ENCODE measurements around the gene MON1B.
A peak's percentile ranks its signal among the peaks of the same experiment; 100 is the strongest.
"Not testable (repeated sequence)": the region's sequence is repeated elsewhere in the genome, so short reads cannot be mapped to it uniquely, and the experiment has no call there.

Gene MON1B

GRCh38 chr16:77172951-77173350, 18.0 kb upstream of the MON1B start:
- Histone ChIP-seq H3K4me1 (ENCODE audit: control extremely low read depth in 1 of 4, control insufficient read depth in 4 of 4, insufficient read depth in 4 of 4, low read length in 3 of 4) (no peaks in the 10 kb centered on the region), H3K27ac (ENCODE audit: insufficient read depth in 1 of 2, low read depth in 1 of 2, low read length in 2 of 2, poor library complexity in 1 of 2, severe bottlenecking in 2 of 2) (no peak overlapping the region), H3K27me3 (replicated peaks in 2 of 5; ENCODE audit: control insufficient read depth in 4 of 5, insufficient read depth in 5 of 5, low read length in 4 of 5) (peaks cover 0 to 18% (median 5%) of the 10 kb centered on the region in 5 experiments), H3K9me3 (ENCODE audit: control extremely low read depth in 1 of 5, control insufficient read depth in 4 of 5, insufficient read depth in 2 of 5, low read depth in 1 of 5, low read length in 4 of 5) (no peaks in the 10 kb centered on the region), H3K4me3 (ENCODE audit: control insufficient read depth in 1 of 7, extremely low read depth in 1 of 7, insufficient read depth in 4 of 7, low read depth in 2 of 7, low read length in 6 of 7) (no peak overlapping the region), H3K36me3 (ENCODE audit: control insufficient read depth in 4 of 4, insufficient read depth in 4 of 4, low read length in 3 of 4) (no peaks in the 10 kb centered on the region)
- DNase-seq = no peak
- POLR2A ChIA-PET = no interaction called here
- CTCF ChIA-PET = no interaction called here

GRCh38 chr16:77183137-77183536, 7.9 kb upstream of the MON1B start:
- ChIA-PET CTCF (interaction anchor here (1.7 kb wide), 1 partner anchor 12 kb away, joined by 5 read pairs; no protein-coding TSS in a partner anchor), POLR2A (no interaction called here)
- no peak overlapping the region for H3K4me3 ChIP-seq (ENCODE audit: control insufficient read depth in 1 of 7, extremely low read depth in 1 of 7, insufficient read depth in 4 of 7, low read depth in 2 of 7, low read length in 6 of 7)
- no peak for DNase-seq
- peaks cover 0 to 2% (median 0%) of the 10 kb centered on the region in 5 experiments for H3K27me3 ChIP-seq (replicated peaks in 2 of 5; ENCODE audit: control insufficient read depth in 4 of 5, insufficient read depth in 5 of 5, low read length in 4 of 5)
- no peaks in the 10 kb centered on the region for H3K36me3 ChIP-seq (ENCODE audit: control insufficient read depth in 4 of 4, insufficient read depth in 4 of 4, low read length in 3 of 4)
- no peaks in the 10 kb centered on the region for H3K4me1 ChIP-seq (ENCODE audit: control extremely low read depth in 1 of 4, control insufficient read depth in 4 of 4, insufficient read depth in 4 of 4, low read length in 3 of 4)
- no peak overlapping the region for H3K27ac ChIP-seq (ENCODE audit: insufficient read depth in 1 of 2, low read depth in 1 of 2, low read length in 2 of 2, poor library complexity in 1 of 2, severe bottlenecking in 2 of 2)
- H3K9me3 ChIP-seq (ENCODE audit: control extremely low read depth in 1 of 5, control insufficient read depth in 4 of 5, insufficient read depth in 2 of 5, low read depth in 1 of 5, low read length in 4 of 5) = no peaks in the 10 kb centered on the region
- no CpG with 5 or more reads among the region's 1 CpG for WGBS (ENCODE audit: insufficient coverage)

GRCh38 chr16:77186298-77186697, 4.7 kb upstream of the MON1B start:
- no CpG with 5 or more reads among the region's 1 CpG for WGBS (ENCODE audit: insufficient coverage)
- DNase-seq; H3K4me1 ChIP-seq (ENCODE audit: control extremely low read depth in 1 of 4, control insufficient read depth in 4 of 4, insufficient read depth in 4 of 4, low read length in 3 of 4); CTCF ChIA-PET; H3K27ac ChIP-seq (ENCODE audit: insufficient read depth in 1 of 2, low read depth in 1 of 2, low read length in 2 of 2, poor library complexity in 1 of 2, severe bottlenecking in 2 of 2); H3K9me3 ChIP-seq (ENCODE audit: control extremely low read depth in 1 of 5, control insufficient read depth in 4 of 5, insufficient read depth in 2 of 5, low read depth in 1 of 5, low read length in 4 of 5); H3K4me3 ChIP-seq (ENCODE audit: control insufficient read depth in 1 of 7, extremely low read depth in 1 of 7, insufficient read depth in 4 of 7, low read depth in 2 of 7, low read length in 6 of 7); H3K27me3 ChIP-seq (replicated peaks in 2 of 5; ENCODE audit: control insufficient read depth in 4 of 5, insufficient read depth in 5 of 5, low read length in 4 of 5); POLR2A ChIA-PET; H3K36me3 ChIP-seq (ENCODE audit: control insufficient read depth in 4 of 4, insufficient read depth in 4 of 4, low read length in 3 of 4): not testable (repeated sequence)

GRCh38 chr16:77190190-77190477, 856 bp upstream of the MON1B start:
- DNase-seq = peak in 2 of 3 donors; percentile 4 to 16
- POLR2A ChIA-PET = no interaction called here

GRCh38 chr16:77191259-77191969, 424 bp downstream of the MON1B start:
- WGBS (ENCODE audit: insufficient coverage) = 7% methylated on average over 14 of the region's 24 CpGs
- CTCF ChIA-PET = interaction anchor here (0.9 kb wide), 1 partner anchor 19 kb away, joined by 3 read pairs; no protein-coding TSS in a partner anchor
- Histone ChIP-seq H3K9me3 (ENCODE audit: control extremely low read depth in 1 of 5, control insufficient read depth in 4 of 5, insufficient read depth in 2 of 5, low read depth in 1 of 5, low read length in 4 of 5) (no peaks in the 10 kb centered on the region), H3K4me3 (ENCODE audit: control insufficient read depth in 1 of 7, extremely low read depth in 1 of 7, insufficient read depth in 4 of 7, low read depth in 2 of 7, low read length in 6 of 7) (peak overlapping the region; percentile 63 to 100 (median 91)), H3K27me3 (replicated peaks in 2 of 5; ENCODE audit: control insufficient read depth in 4 of 5, insufficient read depth in 5 of 5, low read length in 4 of 5) (no peaks in the 10 kb centered on the region), H3K27ac (ENCODE audit: insufficient read depth in 1 of 2, low read depth in 1 of 2, low read length in 2 of 2, poor library complexity in 1 of 2, severe bottlenecking in 2 of 2) (peak overlapping the region; percentile 89 to 96), H3K4me1 (ENCODE audit: control extremely low read depth in 1 of 4, control insufficient read depth in 4 of 4, insufficient read depth in 4 of 4, low read length in 3 of 4) (peaks cover 3 to 21% (median 16%) of the 10 kb centered on the region in 4 experiments), H3K36me3 (ENCODE audit: control insufficient read depth in 4 of 4, insufficient read depth in 4 of 4, low read length in 3 of 4) (peaks cover 8 to 30% (median 21%) of the 10 kb centered on the region in 4 experiments)
- POLR2A ChIA-PET = interaction anchor here (1.0 kb wide), 1 partner anchor 21 kb away, joined by 3 read pairs; no protein-coding TSS in a partner anchor
- peak in 2 of 3 donors; percentile 12 to 60 for DNase-seq

More at GRCh38 chr16:77190190-77190477, 856 bp upstream of the MON1B start:
- 0% methylated on average over 19 of the region's 19 CpGs for WGBS (ENCODE audit: insufficient coverage)
- Histone ChIP-seq H3K4me3 (ENCODE audit: control insufficient read depth in 1 of 7, extremely low read depth in 1 of 7, insufficient read depth in 4 of 7, low read depth in 2 of 7, low read length in 6 of 7) (peak overlapping the region; percentile 72 to 100 (median 91)), H3K27me3 (replicated peaks in 2 of 5; ENCODE audit: control insufficient read depth in 4 of 5, insufficient read depth in 5 of 5, low read length in 4 of 5) (no peaks in the 10 kb centered on the region), H3K36me3 (ENCODE audit: control insufficient read depth in 4 of 4, insufficient read depth in 4 of 4, low read length in 3 of 4) (peaks cover 3 to 20% (median 16%) of the 10 kb centered on the region in 4 experiments), H3K4me1 (ENCODE audit: control extremely low read depth in 1 of 4, control insufficient read depth in 4 of 4, insufficient read depth in 4 of 4, low read length in 3 of 4) (peaks cover 3 to 21% (median 16%) of the 10 kb centered on the region in 4 experiments), H3K27ac (ENCODE audit: insufficient read depth in 1 of 2, low read depth in 1 of 2, low read length in 2 of 2, poor library complexity in 1 of 2, severe bottlenecking in 2 of 2) (peak overlapping the region; percentile 89 to 96), H3K9me3 (ENCODE audit: control extremely low read depth in 1 of 5, control insufficient read depth in 4 of 5, insufficient read depth in 2 of 5, low read depth in 1 of 5, low read length in 4 of 5) (no peaks in the 10 kb centered on the region)
- CTCF ChIA-PET = no interaction called here

- H3K36me3 ChIP-seq (ENCODE audit: control insufficient read depth in 4 of 4, insufficient read depth in 4 of 4, low read length in 3 of 4) = peaks cover 12 to 43% (median 33%) of the 10 kb centered on the region in 4 experiments
- ChIA-PET CTCF (no interaction called here), POLR2A (no interaction called here)
- H3K4me1 ChIP-seq (ENCODE audit: control extremely low read depth in 1 of 4, control insufficient read depth in 4 of 4, insufficient read depth in 4 of 4, low read length in 3 of 4) = peaks cover 3 to 21% (median 16%) of the 10 kb centered on the region in 4 experiments
- H3K27me3 ChIP-seq (replicated peaks in 2 of 5; ENCODE audit: control insufficient read depth in 4 of 5, insufficient read depth in 5 of 5, low read length in 4 of 5) = no peaks in the 10 kb centered on the region
- H3K9me3 ChIP-seq (ENCODE audit: control extremely low read depth in 1 of 5, control insufficient read depth in 4 of 5, insufficient read depth in 2 of 5, low read depth in 1 of 5, low read length in 4 of 5) = no peaks in the 10 kb centered on the region
- no peak overlapping the region for H3K4me3 ChIP-seq (ENCODE audit: control insufficient read depth in 1 of 7, extremely low read depth in 1 of 7, insufficient read depth in 4 of 7, low read depth in 2 of 7, low read length in 6 of 7)
- 96% methylated on average over 13 of the region's 13 CpGs for WGBS (ENCODE audit: insufficient coverage)
- no peak for DNase-seq
- no peak overlapping the region for H3K27ac ChIP-seq (ENCODE audit: insufficient read depth in 1 of 2, low read depth in 1 of 2, low read length in 2 of 2, poor library complexity in 1 of 2, severe bottlenecking in 2 of 2)
Observed at GRCh38 chr16:77193377-77193776, 2.4 kb downstream of the MON1B start.

- ChIA-PET POLR2A (no interaction called here), CTCF (no interaction called here)
- no peak overlapping the region for H3K4me3 ChIP-seq (ENCODE audit: control insufficient read depth in 1 of 7, extremely low read depth in 1 of 7, insufficient read depth in 4 of 7, low read depth in 2 of 7, low read length in 6 of 7)
- no peak for DNase-seq
- H3K27ac ChIP-seq (ENCODE audit: insufficient read depth in 1 of 2, low read depth in 1 of 2, low read length in 2 of 2, poor library complexity in 1 of 2, severe bottlenecking in 2 of 2) = no peak overlapping the region
- H3K4me1 ChIP-seq (ENCODE audit: control extremely low read depth in 1 of 4, control insufficient read depth in 4 of 4, insufficient read depth in 4 of 4, low read length in 3 of 4) = peaks cover 3 to 21% (median 16%) of the 10 kb centered on the region in 4 experiments
- H3K27me3 ChIP-seq (replicated peaks in 2 of 5; ENCODE audit: control insufficient read depth in 4 of 5, insufficient read depth in 5 of 5, low read length in 4 of 5) = no peaks in the 10 kb centered on the region
- H3K36me3 ChIP-seq (ENCODE audit: control insufficient read depth in 4 of 4, insufficient read depth in 4 of 4, low read length in 3 of 4) = peaks cover 12 to 53% (median 41%) of the 10 kb centered on the region in 4 experiments
- H3K9me3 ChIP-seq (ENCODE audit: control extremely low read depth in 1 of 5, control insufficient read depth in 4 of 5, insufficient read depth in 2 of 5, low read depth in 1 of 5, low read length in 4 of 5) = no peaks in the 10 kb centered on the region
- 97% methylated on average over 48 of the region's 48 CpGs for WGBS (ENCODE audit: insufficient coverage)
Observed at GRCh38 chr16:77194295-77195231, 3.6 kb downstream of the MON1B start.
